ENCODE data around the gene AEN. TPM values are rescaled to one million over a fixed set of nuclear protein-coding genes. Genes with fewer than 3 reads are reported as not detected.

The AEN gene
- total RNA-seq, 1 donor from 2014 or later = 31.5 TPM

Small RNA genes within 50 kb of the gene (microRNA-seq; reads per million reads assigned to microRNA genes)
- gene MIR1179 (ENCODE audit: unreplicated experiment) (0.77 reads per million, percentile 4 among the genes with 10 or more reads in this experiment), gene MIR3529 (ENCODE audit: unreplicated experiment) (not detected), gene MIR7-2 (ENCODE audit: unreplicated experiment) (not detected)

Other genes starting within 250 kb of the AEN start
- 21.2 TPM for gene MRPL46, start 154.0 kb upstream of the AEN start, total RNA-seq (ENCODE audit: unreplicated experiment)
- 42.9 TPM for gene MRPS11, start 153.6 kb upstream of the AEN start, total RNA-seq (ENCODE audit: unreplicated experiment)
- 4.4 TPM for gene DET1, start 74.7 kb upstream of the AEN start, total RNA-seq (ENCODE audit: unreplicated experiment)
- gene ISG20, start 17.7 kb downstream of the AEN start, total RNA-seq (ENCODE audit: unreplicated experiment) = 6.6 TPM
- 0.03 TPM for gene ACAN, start 182.1 kb downstream of the AEN start, total RNA-seq (ENCODE audit: unreplicated experiment)

All from endothelial cell (in vitro differentiated cells).